Activated CD8-positive, alpha-beta T cell treated with anti-CD3 and anti-CD28 coated beads, Interleukin-2, amount 10 ng/mL, durations not matched to agents 7 days and 5 days (primary cell): Measurements from ENCODE around the gene ANO2. TPM values are rescaled to one million over a fixed set of nuclear protein-coding genes. Genes with fewer than 3 reads are reported as not detected.

ENCODE experiments used
- ATAC-seq: fragments of 150-1000 bp; cut with Tn5 transposase; one replicate; pipeline ENCODE4 v1.10.0; 2021; ENCODE audit warnings: moderate library complexity
- CTCF ChIA-PET: fragments of 350-600 bp; sonication (Branson Sonifier 250); formaldehyde crosslinking; loops from one replicate; lab custom pipeline; 2021; ENCODE audit warnings: antibody characterized with exemption; lab: Charles Lee
- POLR2A ChIA-PET: fragments of 350-600 bp; sonication (Branson Sonifier 250); formaldehyde crosslinking; loops from one replicate; lab custom pipeline; 2021; ENCODE audit warnings: antibody characterized with exemption; lab: Charles Lee
- DNase-seq: peaks from one replicate; pipeline ENCODE4 v3.0.0-alpha.2; 2020
- H3K27ac Mint-ChIP-seq: one replicate; pipeline ENCODE4 v1.8.0; 2021; ENCODE audit warnings: mild to moderate bottlenecking, mixed read lengths
- H3K27me3 Mint-ChIP-seq: one replicate; pipeline ENCODE4 v1.8.0; 2021; ENCODE audit warnings: low read depth, mixed read lengths
- H3K36me3 Mint-ChIP-seq: one replicate; pipeline ENCODE4 v1.8.0; 2021; ENCODE audit warnings: low read depth, mixed read lengths
- H3K4me1 Mint-ChIP-seq: one replicate; pipeline ENCODE4 v1.8.0; 2021; ENCODE audit warnings: low read depth, mixed read lengths
- H3K4me3 Mint-ChIP-seq: one replicate; pipeline ENCODE4 v1.8.0; 2021; ENCODE audit warnings: mild to moderate bottlenecking, mixed read lengths
- H3K9me3 Mint-ChIP-seq: one replicate; pipeline ENCODE4 v1.8.0; 2022; ENCODE audit warnings: mixed read lengths; ENCODE audit not compliant: insufficient read depth
- total RNA-seq, 2 experiments: library from RNA; stranded (reverse); gene quantifications; one replicate each; pipeline ENCODE4 v1.2.3, GENCODE V29; 2021

The ANO2 gene
- total RNA-seq, 2 experiments from 2014 or later, result not detected

- DNase-seq, result no peak
- Mint-ChIP-seq H3K4me1 (no peaks in the 10 kb centered on the region), H3K27ac (no peak overlapping the region), H3K4me3 (no peak overlapping the region), H3K27me3 (no peaks in the 10 kb centered on the region), H3K9me3 (no peaks in the 10 kb centered on the region), H3K36me3 (no peaks in the 10 kb centered on the region)
- ChIA-PET CTCF (no interaction called here), POLR2A (no interaction called here)
- no peak for ATAC-seq
These were observed 369.8 kb downstream of the ANO2 start for GRCh38 chr12:5575232-5575631.

- ATAC-seq (no peak), DNase-seq (no peak)
- Mint-ChIP-seq H3K27ac (no peak overlapping the region), H3K4me3 (no peak overlapping the region), H3K4me1 (no peaks in the 10 kb centered on the region), H3K36me3 (no peaks in the 10 kb centered on the region), H3K27me3 (peaks cover 5% of the 10 kb centered on the region), H3K9me3 (no peaks in the 10 kb centered on the region)
- POLR2A ChIA-PET, result no interaction called here
- CTCF ChIA-PET, result no interaction called here
These were observed 371.7 kb downstream of the ANO2 start for GRCh38 chr12:5573390-5573789.

GRCh38 chr12:5571115-5571514 is 373.9 kb downstream of the ANO2 start:
- ATAC-seq (no peak), DNase-seq (no peak)
- H3K4me3 Mint-ChIP-seq, result no peak overlapping the region
- no peaks in the 10 kb centered on the region for H3K4me1 Mint-ChIP-seq
- peaks cover 8% of the 10 kb centered on the region for H3K27me3 Mint-ChIP-seq
- no peaks in the 10 kb centered on the region for H3K36me3 Mint-ChIP-seq
- no peak overlapping the region for H3K27ac Mint-ChIP-seq
- POLR2A ChIA-PET, result no interaction called here
- H3K9me3 Mint-ChIP-seq, result no peaks in the 10 kb centered on the region
- CTCF ChIA-PET, result no interaction called here

DNA sequence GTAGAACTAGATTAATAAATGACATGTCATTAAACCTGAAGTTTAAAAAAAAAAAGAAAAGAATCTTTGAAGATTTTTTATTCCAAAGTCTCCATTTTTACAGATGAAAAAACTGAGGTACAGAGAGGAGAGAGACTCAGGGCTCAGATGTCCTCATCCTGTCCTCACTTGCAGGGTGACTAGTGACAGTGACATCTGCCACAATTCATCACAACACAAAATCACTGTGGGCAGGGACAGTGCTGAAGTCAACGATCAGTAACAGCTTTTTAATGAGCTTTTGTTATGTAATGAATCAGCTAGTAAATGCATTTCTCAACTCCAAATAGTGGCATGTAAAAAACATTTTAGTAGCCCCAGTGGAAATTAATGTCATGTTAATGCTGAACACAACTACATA is 374.6 kb downstream of the ANO2 start:
- CTCF ChIA-PET, result no interaction called here
- ATAC-seq, result no peak
- no peaks in the 10 kb centered on the region for H3K4me1 Mint-ChIP-seq
- H3K36me3 Mint-ChIP-seq, result no peaks in the 10 kb centered on the region
- no peak overlapping the region for H3K27ac Mint-ChIP-seq
- H3K9me3 Mint-ChIP-seq, result no peaks in the 10 kb centered on the region
- H3K4me3 Mint-ChIP-seq, result no peak overlapping the region
- peaks cover 8% of the 10 kb centered on the region for H3K27me3 Mint-ChIP-seq
- POLR2A ChIA-PET, result interaction anchor here (0.7 kb wide), 1 partner anchor 206 kb away, joined by 3 read pairs; no protein-coding TSS in a partner anchor
- no peak for DNase-seq

- Mint-ChIP-seq H3K36me3 (no peaks in the 10 kb centered on the region), H3K27ac (no peak overlapping the region), H3K27me3 (peaks cover 8% of the 10 kb centered on the region), H3K4me3 (no peak overlapping the region), H3K9me3 (no peaks in the 10 kb centered on the region), H3K4me1 (no peaks in the 10 kb centered on the region)
- POLR2A ChIA-PET, result no interaction called here
- no peak for DNase-seq
- CTCF ChIA-PET, result no interaction called here
- ATAC-seq, result no peak
These were observed 376.6 kb downstream of the ANO2 start for GRCh38 chr12:5568325-5568981.

DNA sequence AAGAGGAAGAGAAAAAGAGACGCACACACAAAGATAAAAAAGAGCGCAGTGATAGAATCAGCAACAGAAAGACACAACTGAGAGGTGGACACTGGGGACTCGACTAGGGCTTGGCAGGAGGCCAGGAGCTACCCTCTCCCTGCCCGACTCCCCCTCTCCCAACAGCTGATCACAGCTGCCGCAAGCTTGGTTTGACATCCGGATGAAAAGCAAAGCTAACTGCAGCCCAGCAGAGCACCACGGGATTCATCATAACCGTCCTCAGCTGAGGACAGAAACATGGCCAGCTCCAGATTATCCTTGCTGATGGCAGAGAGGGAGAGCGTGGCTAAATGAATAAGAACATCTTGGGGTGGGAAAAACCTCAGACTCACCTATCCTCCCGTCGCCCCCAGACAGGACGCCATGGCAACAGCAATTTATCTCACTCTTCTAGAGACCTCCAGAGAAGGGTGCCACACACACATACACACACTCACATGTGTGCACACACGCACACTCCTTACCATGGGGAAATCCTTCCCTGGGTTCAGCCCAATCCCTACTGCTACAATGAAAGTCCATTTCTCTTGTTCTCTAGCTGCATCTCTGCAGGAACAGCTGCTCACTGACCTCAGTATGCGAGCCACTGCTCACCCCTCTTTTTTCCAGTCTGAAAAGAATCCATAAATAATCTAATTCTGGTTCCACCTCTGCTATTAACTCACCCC is 377.9 kb downstream of the ANO2 start:
- CTCF ChIA-PET, result no interaction called here
- Mint-ChIP-seq H3K27me3 (peaks cover 8% of the 10 kb centered on the region), H3K36me3 (no peaks in the 10 kb centered on the region), H3K4me3 (no peak overlapping the region), H3K4me1 (no peaks in the 10 kb centered on the region), H3K9me3 (no peaks in the 10 kb centered on the region), H3K27ac (no peak overlapping the region)
- DNase-seq (no peak), ATAC-seq (no peak)
- POLR2A ChIA-PET, result no interaction called here

DNA sequence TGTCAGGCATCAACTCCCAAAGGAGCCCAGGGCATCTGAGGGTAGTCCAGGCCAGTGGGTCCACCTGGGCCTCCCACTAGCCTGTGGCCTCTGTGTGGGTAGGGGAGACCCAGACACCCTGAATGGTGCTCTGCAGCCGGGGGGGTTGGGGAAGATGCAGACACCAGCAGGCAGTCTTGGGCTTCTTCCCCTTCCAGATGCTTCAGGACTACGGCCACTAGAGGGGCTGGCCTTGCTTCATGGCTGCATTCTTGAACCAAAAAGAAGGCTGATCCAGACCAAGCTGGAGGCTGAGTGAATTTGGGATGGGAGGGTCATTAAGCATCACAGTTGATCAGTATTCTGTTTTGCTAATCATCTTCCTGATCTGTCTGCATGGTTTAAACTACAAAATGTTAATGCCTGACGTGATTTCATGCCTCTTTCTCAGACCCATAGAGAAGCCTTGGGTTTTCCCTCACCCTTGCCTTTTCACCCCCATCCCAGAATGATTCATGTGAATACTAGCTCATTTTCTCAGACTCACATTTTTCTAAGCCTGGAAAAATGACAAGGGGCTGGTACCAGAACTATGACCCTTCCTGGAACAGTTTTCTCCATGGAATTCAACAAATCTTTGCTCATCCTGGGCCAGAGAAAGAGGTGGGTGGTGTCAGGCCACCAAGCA is 379.0 kb downstream of the ANO2 start:
- Mint-ChIP-seq H3K27me3 (peaks cover 8% of the 10 kb centered on the region), H3K36me3 (no peaks in the 10 kb centered on the region), H3K4me3 (no peak overlapping the region), H3K27ac (no peak overlapping the region), H3K9me3 (no peaks in the 10 kb centered on the region), H3K4me1 (no peaks in the 10 kb centered on the region)
- no peak for ATAC-seq
- DNase-seq, result no peak
- ChIA-PET POLR2A (interaction anchor here (0.6 kb wide), 1 partner anchor 218 kb away, joined by 3 read pairs; no protein-coding TSS in a partner anchor), CTCF (no interaction called here)

DNA sequence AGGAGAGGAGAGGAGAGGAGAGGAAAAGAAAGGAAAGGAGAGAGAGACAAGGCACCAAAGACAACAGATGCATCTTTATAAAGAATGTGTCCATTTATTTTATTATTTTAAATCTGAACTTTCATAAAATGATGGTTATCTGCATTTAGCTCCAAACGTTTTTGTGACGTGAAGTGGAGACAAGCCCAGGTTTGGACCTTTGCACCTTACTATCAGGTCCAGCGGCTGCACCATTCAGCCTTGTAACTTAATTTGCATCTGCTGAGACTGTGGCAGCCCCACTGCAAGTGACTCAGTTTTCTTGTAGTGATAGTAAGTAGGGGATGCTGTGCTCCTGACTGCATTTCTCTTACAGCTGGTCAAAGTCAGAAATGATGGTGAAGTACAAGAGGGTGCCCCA is 382.5 kb downstream of the ANO2 start:
- ATAC-seq, result no peak
- ChIA-PET POLR2A (no interaction called here), CTCF (no interaction called here)

DNA sequence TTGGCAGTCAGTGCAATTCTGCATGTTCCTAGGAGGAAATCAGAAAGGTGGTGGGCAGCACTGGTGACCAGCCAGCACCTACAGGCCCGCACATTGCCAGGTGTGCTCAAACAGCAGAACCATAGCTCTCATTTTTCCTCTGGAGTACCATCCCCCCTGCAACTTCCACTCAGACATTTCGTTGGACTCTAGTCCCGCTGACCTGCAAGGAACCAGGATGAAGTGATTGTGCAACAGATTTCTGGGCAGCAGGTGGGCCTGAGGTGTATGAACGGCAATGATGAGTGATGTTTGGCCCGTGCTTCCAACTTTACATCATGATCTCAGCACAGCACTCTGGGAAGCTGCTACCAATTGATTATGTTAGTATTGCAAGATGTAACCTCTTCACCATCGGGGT is 383.2 kb downstream of the ANO2 start:
- DNase-seq (no peak), ATAC-seq (no peak)
- no peaks in the 10 kb centered on the region for H3K27me3 Mint-ChIP-seq
- no peaks in the 10 kb centered on the region for H3K36me3 Mint-ChIP-seq
- ChIA-PET POLR2A (no interaction called here), CTCF (no interaction called here)
- no peak overlapping the region for H3K27ac Mint-ChIP-seq
- H3K9me3 Mint-ChIP-seq, result no peaks in the 10 kb centered on the region
- H3K4me3 Mint-ChIP-seq, result no peak overlapping the region
- no peaks in the 10 kb centered on the region for H3K4me1 Mint-ChIP-seq

More for the DNA sequence above, 382.5 kb downstream of the ANO2 start:
- Mint-ChIP-seq H3K27ac (no peak overlapping the region), H3K4me1 (no peaks in the 10 kb centered on the region), H3K4me3 (no peak overlapping the region), H3K27me3 (peaks cover 3% of the 10 kb centered on the region), H3K9me3 (no peaks in the 10 kb centered on the region), H3K36me3 (no peaks in the 10 kb centered on the region)
- no peak for DNase-seq

- H3K36me3 Mint-ChIP-seq, result no peaks in the 10 kb centered on the region
- ATAC-seq, result no peak
These were observed 384.0 kb downstream of the ANO2 start for GRCh38 chr12:5561057-5561456.

DNA sequence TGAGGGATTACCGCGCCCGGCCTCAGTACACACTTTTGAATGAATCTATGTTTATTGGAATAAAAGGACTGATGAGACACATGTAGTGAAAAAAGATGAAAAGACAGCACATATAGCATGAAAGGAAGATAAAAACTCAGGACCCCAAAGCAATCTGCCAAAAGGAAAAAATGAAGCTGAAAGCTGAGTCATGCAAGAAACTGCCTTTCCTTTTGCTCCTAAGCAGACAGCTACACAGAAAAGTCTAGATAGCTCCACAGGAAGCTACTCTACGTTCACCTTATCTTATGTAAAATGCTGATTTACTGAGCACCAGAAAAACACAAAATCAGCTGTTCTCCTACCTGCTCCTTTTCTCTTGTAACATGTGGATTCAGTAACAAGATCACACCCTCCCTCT is 384.8 kb downstream of the ANO2 start:
- Mint-ChIP-seq H3K36me3 (no peaks in the 10 kb centered on the region), H3K9me3 (no peaks in the 10 kb centered on the region)
- CTCF ChIA-PET, result no interaction called here

More at GRCh38 chr12:5561057-5561456, 384.0 kb downstream of the ANO2 start:
- Mint-ChIP-seq H3K9me3 (no peaks in the 10 kb centered on the region), H3K4me1 (no peaks in the 10 kb centered on the region), H3K27me3 (no peaks in the 10 kb centered on the region), H3K27ac (no peak overlapping the region), H3K4me3 (no peak overlapping the region)
- POLR2A ChIA-PET, result no interaction called here
- CTCF ChIA-PET, result no interaction called here
- no peak for DNase-seq

DNA sequence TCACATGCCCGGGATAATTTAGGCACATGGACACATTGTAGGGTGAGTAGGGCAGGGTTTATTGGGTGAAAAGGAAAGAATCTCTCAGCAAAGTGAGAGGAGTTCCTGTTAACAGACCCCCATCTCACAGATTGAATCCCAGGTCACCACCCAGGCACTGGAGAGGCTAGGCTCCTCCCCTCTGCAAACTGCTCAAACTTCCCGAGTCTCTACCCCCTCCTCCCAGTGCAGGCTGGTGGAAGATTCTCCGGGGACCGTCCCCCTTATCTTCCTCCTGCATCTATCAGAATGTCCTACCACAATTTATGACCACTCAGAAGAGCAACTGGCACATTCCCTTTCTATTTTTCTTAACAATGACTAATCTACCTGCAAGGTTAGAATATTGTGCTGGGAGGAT is 387.2 kb downstream of the ANO2 start:
- POLR2A ChIA-PET, result no interaction called here
- no peak overlapping the region for H3K27ac Mint-ChIP-seq
- CTCF ChIA-PET, result no interaction called here
- no peaks in the 10 kb centered on the region for H3K9me3 Mint-ChIP-seq
- no peaks in the 10 kb centered on the region for H3K36me3 Mint-ChIP-seq
- ATAC-seq, result no peak
- no peak for DNase-seq
- no peak overlapping the region for H3K4me3 Mint-ChIP-seq
- H3K4me1 Mint-ChIP-seq, result no peaks in the 10 kb centered on the region
- H3K27me3 Mint-ChIP-seq, result no peaks in the 10 kb centered on the region

More for the DNA sequence above, 384.8 kb downstream of the ANO2 start:
- POLR2A ChIA-PET, result no interaction called here
- H3K27me3 Mint-ChIP-seq, result no peaks in the 10 kb centered on the region
- no peak for DNase-seq
- ATAC-seq, result no peak
- no peak overlapping the region for H3K27ac Mint-ChIP-seq
- no peaks in the 10 kb centered on the region for H3K4me1 Mint-ChIP-seq
- no peak overlapping the region for H3K4me3 Mint-ChIP-seq
